Adrenal gland (tissue), 12 donors: ENCODE data around the gene TMEM88. TPM values are rescaled to one million over a fixed set of nuclear protein-coding genes. Genes with fewer than 3 reads are reported as not detected.

ENCODE experiments used
- DNase-seq, 7 donors: peaks; one replicate each; pipeline ENCODE4 v3.0.0-alpha.2; 2019 to 2020
- H3K27ac ChIP-seq, 5 donors: fragments of 200-600 bp; sonication (generic) in 4 of 5; 1 replicate in 3 of 5; 2 replicates in 2 of 5; pipeline versions ENCODE4 v1.5.1 to v1.8.0; 2016 to 2020; ENCODE audit warnings: mild to moderate bottlenecking in 1 of 5
- H3K27me3 ChIP-seq: fragments of 200-600 bp; 2 replicates; pipeline ENCODE4 v1.8.0; 2021
- H3K36me3 ChIP-seq, 2 donors: fragments of 200-600 bp; replicated peaks in 1 of 2; 1 replicate in 1 of 2; 2 replicates in 1 of 2; pipeline versions ENCODE4 v1.5.1 to v1.8.0; 2018 to 2022
- H3K4me1 ChIP-seq, 2 donors: fragments of 200-600 bp; replicated peaks in 1 of 2; 1 replicate in 1 of 2; 2 replicates in 1 of 2; pipeline versions ENCODE4 v1.5.1 to v1.8.0; 2018 to 2021
- H3K4me3 ChIP-seq, 4 donors: fragments of 200-600 bp; sonication (generic) in 3 of 4; one replicate each; pipeline ENCODE4 v1.5.1; 2016 to 2018
- H3K9me3 ChIP-seq, 3 donors: fragments of 200-600 bp; sonication (generic) in 1 of 3; replicated peaks in 1 of 3; 1 replicate in 2 of 3; 2 replicates in 1 of 3; pipeline versions ENCODE4 v1.5.1 to v1.8.0; 2016 to 2021
- CTCF ChIP-seq, 6 experiments: fragments of 450-650 bp in 4 of 6; fragments of 200-600 bp in 2 of 6; sonication (generic) in 1 of 6; IDR thresholded peaks; 1 replicate in 5 of 6; 2 replicates in 1 of 6; pipeline versions ENCODE4 v1.5.1 to v1.8.0; 2016 to 2021; ENCODE audit warnings: antibody characterized with exemption in 6 of 6, mild to moderate bottlenecking in 2 of 6, moderate library complexity in 1 of 6
- POLR2A ChIP-seq, 2 donors: fragments of 450-650 bp; IDR thresholded peaks; one replicate each; pipeline ENCODE4 v1.6.1; 2017; ENCODE audit warnings: antibody characterized with exemption in 2 of 2, mild to moderate bottlenecking in 2 of 2, moderate library complexity in 1 of 2
- WGBS, 4 donors: extraction: QIAGEN DNeasy Blood & Tissue Kit in 2 of 4; methylation state at CpG; one replicate each; pipeline versions ENCODE4 v1.1.5 to v1.1.7; 2013 to 2017; 5-methylcytosine and 5-hydroxymethylcytosine counted together
- intact Hi-C, 2 donors: fragments of 100-400 bp; cut with DNase I; formaldehyde crosslinking; loops; one replicate each; pipeline versions ENCODE4 v1.14.1 to v1.15.0; 2022 to 2023
- polyA plus RNA-seq, 3 donors: library from polyadenylated mRNA; stranded (reverse); fragments of 200-250 nt in 2 of 3; fragments of 350-450 nt in 1 of 3; fragmentation: Illumina TruSeq in 1 of 3; extraction: RNeasy Lipid Tissue Mini Kit (QIAGEN cat#74804) in 1 of 3; gene quantifications; one replicate each; pipeline ENCODE4 v1.2.3, GENCODE V29; 2013 to 2014
- total RNA-seq, 9 donors: library from RNA; depleted of rRNA in 4 of 9; stranded (reverse); fragments of >200 nt in 4 of 9; fragments of 120-200 nt in 1 of 9; fragmentation: NEBNext Ultra II Directional in 1 of 9; extraction: Animal tissue kit (Norgen Biotek cat#: 25700) in 1 of 9; gene quantifications; one replicate each; pipeline versions ENCODE4 v1.1.0 to v1.2.4, GENCODE V29; 2013 to 2023
- donor health status: healthy with polysubstance abuse.
- donor health status: Bipolar disorder and iron deficiency.
- donor health status: DM: yes; HTN: yes; CAD: no.
- donor health status: DM: no; HTN: no; CAD: no.
- donor health status: DM: no; HTN: no; CAD: no.
- donor health status: DM: yes; HTN: yes; CAD: no.

TMEM88 gene
- total and polyA plus RNA-seq, 12 donors: 7.9 to 107 (median 25.1) TPM

DNA sequence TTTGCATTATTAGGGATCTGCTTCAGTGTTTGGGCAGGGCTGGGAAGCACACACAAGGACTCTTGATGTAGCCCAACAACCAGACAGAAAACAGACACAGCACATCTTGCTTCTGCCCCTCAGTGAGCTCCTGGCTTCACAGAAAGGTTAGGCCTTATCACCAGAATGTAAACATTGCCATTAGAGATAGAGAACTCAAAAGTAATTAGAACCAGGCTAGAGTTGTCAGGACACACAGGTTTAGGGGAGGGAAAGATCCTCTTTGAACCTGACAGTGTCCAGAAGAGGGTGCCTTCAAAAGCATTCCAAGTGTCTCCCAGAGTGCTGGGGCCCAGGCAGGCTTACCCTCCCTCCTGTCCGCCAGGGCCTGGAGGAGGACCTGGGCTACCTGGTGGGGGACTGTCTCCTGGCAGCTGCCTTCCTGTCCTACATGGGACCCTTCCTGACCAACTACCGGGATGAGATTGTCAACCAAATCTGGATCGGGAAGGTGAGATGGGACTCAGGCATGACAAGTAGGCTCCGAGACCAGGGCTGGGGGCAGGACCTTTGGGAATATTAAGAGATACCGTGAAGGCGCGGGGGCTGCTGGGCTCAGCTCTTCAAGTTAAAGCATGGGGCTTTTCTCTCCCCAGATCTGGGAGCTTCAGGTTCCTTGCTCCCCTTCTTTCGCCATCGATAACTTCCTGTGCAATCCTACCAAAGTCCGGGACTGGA lies 37.8 kb upstream of the TMEM88 start:
- Histone ChIP-seq H3K36me3 (no peaks in the 10 kb centered on the region), H3K9me3 (no peaks in the 10 kb centered on the region), H3K4me1 (no peaks in the 10 kb centered on the region), H3K27me3 (no peaks in the 10 kb centered on the region), H3K4me3 (no peak overlapping the region), H3K27ac (no peak overlapping the region)
- 79 to 91% (median 82%) methylated on average over 7 to 10 of the region's 10 CpGs for WGBS, 4 donors
- no peak for DNase-seq
- intact Hi-C loops: loop anchor here in 1 of 2 donors (10.0 kb wide), 1 partner anchor 178 kb away; no protein-coding TSS in a partner anchor
- no peak for TF ChIP-seq CTCF (IDR thresholded peaks at IDR 0.05)
- TF ChIP-seq POLR2A (IDR thresholded peaks at IDR 0.05): no peak

DNA sequence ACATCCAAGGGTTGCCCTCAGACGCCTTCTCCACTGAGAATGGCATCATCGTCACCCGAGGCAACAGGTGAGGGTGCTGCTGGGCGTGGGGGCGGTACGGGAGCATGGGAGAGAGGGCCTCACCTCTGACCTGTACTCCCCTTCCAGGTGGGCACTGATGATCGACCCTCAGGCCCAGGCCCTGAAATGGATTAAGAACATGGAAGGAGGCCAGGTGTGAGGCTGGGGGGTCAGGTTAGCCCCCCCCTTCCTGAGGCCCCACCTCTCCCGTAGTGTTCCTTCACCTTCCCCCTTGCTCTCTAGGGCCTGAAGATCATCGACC lies 37.3 kb upstream of the TMEM88 start:
- 66 to 94% (median 80%) methylated on average over 5 to 9 of the region's 9 CpGs for WGBS, 4 donors
- no peaks in the 10 kb centered on the region for H3K9me3 ChIP-seq
- no peak for DNase-seq

GRCh38 chr17:7818026-7818425 lies 36.8 kb upstream of the TMEM88 start:
- H3K27ac ChIP-seq: no peak overlapping the region
- no peaks in the 10 kb centered on the region for H3K9me3 ChIP-seq
- DNase-seq: no peak
- H3K4me3 ChIP-seq: no peak overlapping the region
- H3K27me3 ChIP-seq: no peaks in the 10 kb centered on the region
- WGBS, 4 donors: 79 to 87% (median 84%) methylated on average over 8 to 10 of the region's 10 CpGs
- H3K4me1 ChIP-seq: no peaks in the 10 kb centered on the region
- intact Hi-C loops: loop anchor here in 1 of 2 donors (10.0 kb wide), 1 partner anchor 177 kb away; no protein-coding TSS in a partner anchor
- H3K36me3 ChIP-seq: no peaks in the 10 kb centered on the region
- no peak for TF ChIP-seq POLR2A (IDR thresholded peaks at IDR 0.05)
- TF ChIP-seq CTCF (IDR thresholded peaks at IDR 0.05): no peak

More for the DNA sequence above, 37.3 kb upstream of the TMEM88 start:
- intact Hi-C loops: loop anchor here in 1 of 2 donors (10.0 kb wide), 1 partner anchor 177 kb away; no protein-coding TSS in a partner anchor
- H3K27me3 ChIP-seq: no peaks in the 10 kb centered on the region
- TF ChIP-seq CTCF (IDR thresholded peaks at IDR 0.05) (no peak), POLR2A (IDR thresholded peaks at IDR 0.05) (no peak)
- no peak overlapping the region for H3K27ac ChIP-seq
- no peak overlapping the region for H3K4me3 ChIP-seq
- H3K4me1 ChIP-seq: no peaks in the 10 kb centered on the region
- H3K36me3 ChIP-seq: no peaks in the 10 kb centered on the region

DNA sequence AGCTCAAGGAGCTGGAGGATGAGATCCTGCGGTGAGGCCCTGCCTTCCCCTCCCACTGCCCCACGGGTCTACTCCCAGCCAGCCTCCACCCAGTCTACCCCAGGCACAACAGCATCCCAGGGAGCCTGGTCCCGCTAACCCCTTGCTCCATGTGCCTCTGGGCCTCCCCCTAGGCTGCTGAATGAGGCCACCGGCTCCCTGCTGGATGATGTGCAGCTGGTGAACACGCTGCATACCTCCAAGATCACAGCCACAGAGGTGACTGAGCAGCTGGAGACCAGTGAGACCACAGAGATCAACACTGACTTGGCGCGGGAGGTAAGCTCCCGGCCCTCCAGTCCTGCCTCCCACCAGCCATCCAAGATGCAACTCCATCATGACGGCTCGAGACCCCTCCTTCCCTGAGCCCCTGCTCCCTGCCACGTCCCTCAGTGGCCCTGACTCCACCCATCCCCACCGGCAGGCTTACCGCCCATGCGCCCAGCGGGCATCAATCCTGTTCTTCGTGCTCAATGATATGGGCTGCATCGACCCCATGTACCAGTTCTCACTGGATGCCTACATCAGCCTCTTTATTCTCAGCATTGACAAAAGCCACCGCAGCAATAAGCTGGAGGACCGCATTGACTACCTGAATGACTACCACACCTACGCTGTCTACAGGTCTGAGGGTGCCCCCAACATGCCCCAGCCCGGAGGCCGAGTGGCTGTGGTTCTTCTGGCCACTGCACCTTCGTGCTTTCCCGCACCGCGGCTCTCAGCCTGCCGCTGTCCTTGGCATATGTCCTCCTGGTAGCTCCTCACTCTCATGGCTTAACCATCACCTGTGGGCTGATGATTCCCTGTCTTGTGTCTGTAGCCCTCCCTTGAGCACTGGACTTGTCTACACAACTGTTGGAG lies 35.9 kb upstream of the TMEM88 start:
- Histone ChIP-seq H3K4me1 (no peaks in the 10 kb centered on the region), H3K27me3 (no peaks in the 10 kb centered on the region), H3K36me3 (no peaks in the 10 kb centered on the region), H3K27ac (no peak overlapping the region), H3K4me3 (no peak overlapping the region), H3K9me3 (no peaks in the 10 kb centered on the region)
- DNase-seq: no peak
- TF ChIP-seq CTCF (IDR thresholded peaks at IDR 0.05) (no peak), POLR2A (IDR thresholded peaks at IDR 0.05) (no peak)
- 85 to 90% (median 87%) methylated on average over 18 to 27 of the region's 27 CpGs for WGBS, 4 donors
- intact Hi-C loops: loop anchor here in 1 of 2 donors (10.0 kb wide), 1 partner anchor 176 kb away; no protein-coding TSS in a partner anchor
